PC-3 (cell line): ENCODE results near the gene ZRANB3. TPM values are rescaled to one million over a fixed set of nuclear protein-coding genes. Genes with fewer than 3 reads are reported as not detected.

ENCODE experiments used
- ATAC-seq: fragments of 200-7000 bp; cut with Tn5 transposase; 2 replicates; pipeline ENCODE4 v1.9.1; 2020; ENCODE audit warnings: mild to moderate bottlenecking, moderate library complexity
- BruUV-seq: library from RNA; stranded (reverse); fragments of 400-500 nt; replicated peaks from 2 replicates; lab custom pipeline; 2021; lab: Mats Ljungman, UMichigan
- CTCF ChIA-PET: fragments of 300-600 bp; sonication (Branson Sonifier 250); formaldehyde crosslinking; loops from one replicate; lab custom pipeline; 2022; ENCODE audit warnings: antibody characterized with exemption; lab: Charles Lee
- POLR2A ChIA-PET: fragments of 300-600 bp; sonication (Branson Sonifier 250); formaldehyde crosslinking; loops from one replicate; lab custom pipeline; 2022; ENCODE audit warnings: antibody characterized with exemption; ENCODE audit not compliant: unreplicated experiment; lab: Charles Lee
- DNase-seq: peaks from one replicate; pipeline ENCODE4 v3.0.0-alpha.2; 2015
- H2AFZ ChIP-seq: fragments of 300-600 bp; sonication (generic); 2 replicates; pipeline ENCODE4 v1.6.0; 2016; ENCODE audit warnings: antibody characterized with exemption, low read length
- H3F3A ChIP-seq: fragments of 300-600 bp; sonication (generic); one replicate; pipeline ENCODE4 v1.6.0; 2017; ENCODE audit warnings: antibody characterized with exemption, low read length, control low read depth, mild to moderate bottlenecking; ENCODE audit not compliant: unreplicated experiment
- H3K27ac ChIP-seq: fragments of 300-600 bp; sonication (generic); 2 replicates; pipeline ENCODE4 v1.5.1; 2016; ENCODE audit warnings: mild to moderate bottlenecking, low read length
- H3K27me3 ChIP-seq: fragments of 300-600 bp; sonication (generic); 2 replicates; pipeline ENCODE4 v1.6.1; 2016; ENCODE audit warnings: low read length, mixed read lengths
- H3K36me3 ChIP-seq: fragments of 300-600 bp; sonication (generic); 2 replicates; pipeline ENCODE4 v1.6.1; 2016; ENCODE audit warnings: low read depth, mixed run types, low read length, mixed read lengths
- H3K4me1 ChIP-seq: fragments of 300-600 bp; sonication (generic); 2 replicates; pipeline ENCODE4 v1.5.1; 2016; ENCODE audit warnings: low read length; ENCODE audit not compliant: insufficient read depth
- H3K4me2 ChIP-seq: fragments of 300-600 bp; sonication (generic); 2 replicates; pipeline ENCODE4 v1.6.0; 2016; ENCODE audit warnings: low read length
- H3K4me3 ChIP-seq: fragments of 300-600 bp; sonication (generic); 2 replicates; pipeline ENCODE4 v1.5.1; 2016; ENCODE audit warnings: mild to moderate bottlenecking, low read length, mixed read lengths
- H3K79me2 ChIP-seq: fragments of 300-600 bp; sonication (generic); 2 replicates; pipeline ENCODE4 v1.6.1; 2017; ENCODE audit warnings: low read length, mixed read lengths
- H3K9ac ChIP-seq: fragments of 300-600 bp; sonication (generic); 2 replicates; pipeline ENCODE4 v1.6.0; 2016; ENCODE audit warnings: mild to moderate bottlenecking, low read length
- H3K9me2 ChIP-seq: fragments of 300-600 bp; sonication (generic); replicated peaks from 2 replicates; pipeline ENCODE4 v1.6.1; 2016; ENCODE audit warnings: mixed run types, low read length, mixed read lengths
- H3K9me3 ChIP-seq: fragments of 300-600 bp; sonication (generic); 2 replicates; pipeline ENCODE4 v1.6.1; 2016; ENCODE audit warnings: low read length, mixed read lengths
- H4K20me1 ChIP-seq: fragments of 300-600 bp; sonication (generic); 2 replicates; pipeline ENCODE4 v1.6.1; 2016; ENCODE audit warnings: low read length, mixed read lengths
- CTCF ChIP-seq: fragments of 300-600 bp; sonication (generic); conservative IDR thresholded peaks from 2 replicates; pipeline ENCODE4 v1.5.1; 2017; ENCODE audit warnings: antibody characterized with exemption, low read depth, mild to moderate bottlenecking, low read length
- EZH2 ChIP-seq: fragments of 300-600 bp; sonication (generic); IDR thresholded peaks from one replicate; pipeline ENCODE4 v1.6.1; 2017; ENCODE audit warnings: antibody characterized with exemption, mild to moderate bottlenecking, low read length; ENCODE audit not compliant: unreplicated experiment
- EZH2phosphoT487 ChIP-seq: fragments of 300-600 bp; sonication (generic); IDR thresholded peaks from 2 replicates; pipeline ENCODE4 v1.6.1; 2018; ENCODE audit warnings: mild to moderate bottlenecking, antibody characterized with exemption, low read length, borderline replicate concordance
- intact Hi-C: fragments of 100-400 bp; cut with micrococcal nuclease; formaldehyde crosslinking; loops from 2 replicates; pipeline ENCODE4 v1.9.0; 2023
- total RNA-seq: library from RNA; depleted of rRNA; stranded (reverse); fragments of >200 nt; gene quantifications from 2 replicates; pipeline ENCODE4 v1.2.3, GENCODE V29; 2014

The ZRANB3 gene
- total RNA-seq, 1 experiment from 2014 or later, result 8.6 TPM

- Histone ChIP-seq H3K9me2 (no peaks in the 10 kb centered on the region), H3K9me3 (no peaks in the 10 kb centered on the region), H3K4me3 (no peak overlapping the region), H3K9ac (no peak overlapping the region), H3K27me3 (no peaks in the 10 kb centered on the region), H3K4me1 (no peaks in the 10 kb centered on the region), H3K79me2 (no peaks in the 10 kb centered on the region), H3F3A (no peaks in the 10 kb centered on the region), H3K27ac (no peak overlapping the region), H3K36me3 (no peaks in the 10 kb centered on the region), H2AFZ (no peak overlapping the region), H4K20me1 (no peaks in the 10 kb centered on the region), H3K4me2 (no peak overlapping the region)
- ChIA-PET POLR2A (no interaction called here), CTCF (no interaction called here)
- ATAC-seq (no peak), DNase-seq (no peak)
- BruUV-seq, result no TSS peak
- TF ChIP-seq CTCF, result no peak
- no peak for TF ChIP-seq EZH2
- no peak for TF ChIP-seq EZH2phosphoT487
- intact Hi-C loops, result no loop called here
These were observed 144.0 kb downstream of the ZRANB3 start for GRCh38 chr2:135386993-135387392.

GRCh38 chr2:135378591-135378990 is 152.4 kb downstream of the ZRANB3 start:
- BruUV-seq, result no TSS peak
- H3F3A ChIP-seq, result no peaks in the 10 kb centered on the region
- H2AFZ ChIP-seq, result no peak overlapping the region
- ATAC-seq (no peak), DNase-seq (no peak)
- no peaks in the 10 kb centered on the region for H4K20me1 ChIP-seq
- no peaks in the 10 kb centered on the region for H3K9me3 ChIP-seq
- H3K4me3 ChIP-seq, result no peak overlapping the region
- H3K79me2 ChIP-seq, result no peaks in the 10 kb centered on the region
- no peaks in the 10 kb centered on the region for H3K36me3 ChIP-seq
- TF ChIP-seq CTCF (no peak), EZH2phosphoT487 (no peak), EZH2 (no peak)
- no peaks in the 10 kb centered on the region for H3K9me2 ChIP-seq
- H3K27me3 ChIP-seq, result no peaks in the 10 kb centered on the region
- CTCF ChIA-PET, result no interaction called here
- H3K4me2 ChIP-seq, result no peak overlapping the region
- H3K27ac ChIP-seq, result no peak overlapping the region
- intact Hi-C loops, result no loop called here
- no peak overlapping the region for H3K9ac ChIP-seq
- no peaks in the 10 kb centered on the region for H3K4me1 ChIP-seq
- POLR2A ChIA-PET, result no interaction called here

- intact Hi-C loops, result no loop called here
- POLR2A ChIA-PET, result no interaction called here
These were observed 157.3 kb downstream of the ZRANB3 start for GRCh38 chr2:135373702-135374101.

More at GRCh38 chr2:135373702-135374101, 157.3 kb downstream of the ZRANB3 start:
- H3K27ac ChIP-seq, result no peak overlapping the region
- TF ChIP-seq EZH2phosphoT487 (no peak), CTCF (no peak), EZH2 (no peak)
- no peaks in the 10 kb centered on the region for H3K4me1 ChIP-seq
- H4K20me1 ChIP-seq, result no peaks in the 10 kb centered on the region
- no peaks in the 10 kb centered on the region for H3F3A ChIP-seq
- no peaks in the 10 kb centered on the region for H3K27me3 ChIP-seq
- no TSS peak for BruUV-seq
- ATAC-seq, result no peak
- H3K9me3 ChIP-seq, result no peaks in the 10 kb centered on the region
- no peak for DNase-seq
- H3K9me2 ChIP-seq, result no peaks in the 10 kb centered on the region
- H3K36me3 ChIP-seq, result no peaks in the 10 kb centered on the region
- H3K4me3 ChIP-seq, result no peak overlapping the region
- CTCF ChIA-PET, result no interaction called here
- H3K79me2 ChIP-seq, result no peaks in the 10 kb centered on the region
- no peak overlapping the region for H2AFZ ChIP-seq
- no peak overlapping the region for H3K4me2 ChIP-seq
- H3K9ac ChIP-seq, result no peak overlapping the region
